T47D (cell line): ENCODE measurements around the gene ATM.
"Not testable (repeated sequence)": the region's sequence is repeated elsewhere in the genome, so short reads cannot be mapped to it uniquely, and the experiment has no call there.

ENCODE experiments used
- DNase-seq, 2 experiments: peaks; one replicate each; pipeline versions ENCODE4 v3.0.0 to v3.0.0-alpha.2; 2011 to 2012; ENCODE audit warnings: low read depth in 1 of 2, low spot score in 1 of 2
- JUND ChIP-seq: IDR thresholded peaks from 2 replicates; pipeline ENCODE4 v1.6.1; 2012; ENCODE audit warnings: low read depth
- in situ Hi-C: cut with HindIII; loops from 2 replicates; pipeline ENCODE4 v1.10.0; 2016; ENCODE audit warnings: low sequenced_read_pairs, low pct_unique_long_range_greater_than_20kb

ATM gene

GRCh38 chr11:108278546-108278945 lies 55.7 kb downstream of the ATM start:
- DNase-seq: no peak
- no peak for TF ChIP-seq JUND
- in situ Hi-C loops: no loop called here

GRCh38 chr11:108278954-108279353 lies 56.1 kb downstream of the ATM start:
- DNase-seq: no peak
- TF ChIP-seq JUND: no peak
- in situ Hi-C loops: no loop called here

GRCh38 chr11:108286370-108286769 lies 63.5 kb downstream of the ATM start:
- no peak for TF ChIP-seq JUND
- in situ Hi-C loops: no loop called here
- no peak for DNase-seq

GRCh38 chr11:108286956-108287355 lies 64.1 kb downstream of the ATM start:
- TF ChIP-seq JUND: no peak
- in situ Hi-C loops: no loop called here
- DNase-seq: no peak

- in situ Hi-C loops: not testable (repeated sequence)
These were observed 66.2 kb downstream of the ATM start for GRCh38 chr11:108289066-108289465.

GRCh38 chr11:108289699-108290098 lies 66.8 kb downstream of the ATM start:
- DNase-seq: peak in 1 of 2 experiments; percentile 11
- in situ Hi-C loops: no loop called here
- no peak for TF ChIP-seq JUND

More at GRCh38 chr11:108289066-108289465, 66.2 kb downstream of the ATM start:
- not testable (repeated sequence) for DNase-seq

- DNase-seq: no peak
- in situ Hi-C loops: no loop called here
- TF ChIP-seq JUND: no peak
These were observed 70.4 kb downstream of the ATM start for GRCh38 chr11:108293229-108293628.

- TF ChIP-seq JUND: no peak
- DNase-seq: no peak
- in situ Hi-C loops: no loop called here
These were observed 79.4 kb downstream of the ATM start for GRCh38 chr11:108302121-108302785.

GRCh38 chr11:108307751-108308150 lies 84.9 kb downstream of the ATM start:
- DNase-seq: no peak
- no peak for TF ChIP-seq JUND
- in situ Hi-C loops: no loop called here

- in situ Hi-C loops: no loop called here
These were observed 90.6 kb downstream of the ATM start for GRCh38 chr11:108313444-108313843.

GRCh38 chr11:108316061-108316460 lies 93.2 kb downstream of the ATM start:
- in situ Hi-C loops: no loop called here
- no peak for TF ChIP-seq JUND

More at GRCh38 chr11:108313444-108313843, 90.6 kb downstream of the ATM start:
- DNase-seq: peak in 1 of 2 experiments; percentile 3
- TF ChIP-seq JUND: no peak

GRCh38 chr11:108319541-108320145 lies 96.8 kb downstream of the ATM start:
- no peak for TF ChIP-seq JUND
- in situ Hi-C loops: no loop called here
- DNase-seq: no peak

More at GRCh38 chr11:108316061-108316460, 93.2 kb downstream of the ATM start:
- DNase-seq: no peak

GRCh38 chr11:108322666-108323065 lies 99.8 kb downstream of the ATM start:
- TF ChIP-seq JUND: no peak
- DNase-seq: no peak
- in situ Hi-C loops: no loop called here
